K562 (cell line): ENCODE measurements around the gene AGO4. TPM values are rescaled to one million over a fixed set of nuclear protein-coding genes. Genes with fewer than 3 reads are reported as not detected.

Source experiments
- ARID3A ChIP-seq: IDR thresholded peaks from 2 replicates; pipeline ENCODE4 v1.6.1; 2012; ENCODE audit warnings: low read depth, low read length, improper control_type of control experiment, borderline replicate concordance
- CBX2 ChIP-seq: fragments of 200-600 bp; sonication (generic); IDR thresholded peaks from one replicate; pipeline ENCODE4 v1.6.1; 2012; ENCODE audit warnings: mild to moderate bottlenecking, low read length, inconsistent platforms; ENCODE audit not compliant: insufficient read depth, poor library complexity, severe bottlenecking
- HBP1 ChIP-seq: fragments of 450-650 bp; formaldehyde crosslinking; IDR thresholded peaks from 2 replicates; pipeline ENCODE4 v1.4.0; 2022; ENCODE audit warnings: missing genetic modification characterization
- NEUROD1 ChIP-seq: fragments of 150-350 bp; IDR thresholded peaks from 2 replicates; pipeline ENCODE4 v1.6.1; 2014; ENCODE audit warnings: borderline replicate concordance, low read length, low read depth; ENCODE audit not compliant: partially characterized antibody
- PHF20 ChIP-seq: fragments of 450-650 bp; IDR thresholded peaks from 2 replicates; pipeline ENCODE4 v1.6.1; 2018; ENCODE audit not compliant: partially characterized antibody
- PREB ChIP-seq: sonication (generic); formaldehyde crosslinking; IDR thresholded peaks from 2 replicates; pipeline ENCODE4 v1.8.1; 2023; ENCODE audit warnings: mild to moderate bottlenecking, missing genetic modification reagents
- SRSF1 ChIP-seq: fragments of 200-400 bp; formaldehyde crosslinking; IDR thresholded peaks from 2 replicates; pipeline ENCODE4 v1.6.1; 2017; ENCODE audit warnings: mild to moderate bottlenecking, low read depth, low read length, moderate library complexity
- STAG1 ChIP-seq: sonication (generic); formaldehyde crosslinking; IDR thresholded peaks from 2 replicates; pipeline ENCODE4 v1.5.0; 2020; ENCODE audit warnings: missing genetic modification reagents, borderline replicate concordance
- ZBED1 ChIP-seq: IDR thresholded peaks from 2 replicates; pipeline ENCODE4 v1.6.1; 2014
- ZBTB33 ChIP-seq: sonication (generic); formaldehyde crosslinking; IDR thresholded peaks from 2 replicates; pipeline ENCODE4 v1.8.1; 2023; ENCODE audit warnings: mild to moderate bottlenecking, missing genetic modification reagents
- ZFP36 ChIP-seq: fragments of 150-350 bp; IDR thresholded peaks from 2 replicates; pipeline ENCODE4 v1.6.1; 2018; ENCODE audit warnings: low read length, low read depth; ENCODE audit not compliant: partially characterized antibody
- ZNF134 ChIP-seq: fragments of 250-450 bp; sonication (Bioruptor Pico); conservative IDR thresholded peaks from 2 replicates; pipeline ENCODE4 v1.4.0; 2020
- ZNF449 ChIP-seq: fragments of 250-450 bp; sonication (Bioruptor Pico); IDR thresholded peaks from 2 replicates; pipeline ENCODE4 v1.8.0; 2022; ENCODE audit warnings: moderate library complexity, mild to moderate bottlenecking, inconsistent platforms
- ZNF592 ChIP-seq: fragments of 450-650 bp; IDR thresholded peaks from 2 replicates; pipeline ENCODE4 v1.6.1; 2017; ENCODE audit warnings: antibody characterized with exemption, mild to moderate bottlenecking
- ZSCAN32 ChIP-seq: fragments of 450-650 bp; formaldehyde crosslinking; IDR thresholded peaks from 2 replicates; pipeline ENCODE4 v1.4.0; 2020; ENCODE audit warnings: mild to moderate bottlenecking, moderate library complexity
- polyA plus RNA-seq, 8 experiments: library from polyadenylated mRNA; depleted of rRNA in 4 of 8; stranded (reverse) in 5 of 8; unstranded in 3 of 8; fragments of >200 nt; fragmentation: Nextera tagmentation in 2 of 8; fragmentation: Illumina TruSeq in 1 of 8; extraction: Ambion mirVana in 2 of 8; extraction: Trizol in 1 of 8; gene quantifications; 2 replicates each; pipeline versions ENCODE4 v1.2.1 to v1.2.3, GENCODE V29; 2011 to 2014; ENCODE audit warnings: inconsistent platforms in 1 of 8, missing spikeins in 1 of 8
- total RNA-seq, 7 experiments: library from RNA; depleted of rRNA in 6 of 7; stranded (reverse); fragments of >200 nt in 6 of 7; fragmentation: Illumina TruSeq in 2 of 7; extraction: Trizol in 2 of 7; gene quantifications; 2 replicates each; pipeline versions ENCODE4 v1.2.1 to v1.2.3, GENCODE V29; 2011 to 2021; ENCODE audit warnings: low replicate concordance in 1 of 7

Gene AGO4
- total and polyA plus RNA-seq, 9 of the 15 experiments (the other 6 are each of a cell fraction or from before 2014, with no cell fraction given): 1.3 to 10.5 (median 6.5) TPM

- no peak for TF ChIP-seq HBP1 (CRISPR knock-in tag)
- TF ChIP-seq STAG1 (CRISPR knock-in tag): no peak
- no peak for TF ChIP-seq ZBTB33
- no peak for TF ChIP-seq PREB (CRISPR knock-in tag)
- peak; percentile 65 for TF ChIP-seq ZSCAN32
- no peak for TF ChIP-seq ZNF449 (CRISPR knock-in tag)
- TF ChIP-seq ZBED1: no peak
- TF ChIP-seq SRSF1: no peak
- TF ChIP-seq NEUROD1: peak; percentile 18
- TF ChIP-seq ARID3A: no peak
- TF ChIP-seq ZFP36: peak; percentile 20
- TF ChIP-seq CBX2: no peak
- TF ChIP-seq PHF20: no peak
- TF ChIP-seq ZNF134 (CRISPR knock-in tag): no peak
- TF ChIP-seq ZNF592: no peak
Measured at GRCh38 chr1:35769188-35769758, 38.5 kb upstream of the AGO4 start (continued).
